HCT116 (cell line): ENCODE data around the gene RPS10. TPM values are rescaled to one million over a fixed set of nuclear protein-coding genes. Genes with fewer than 3 reads are reported as not detected.
A peak's percentile ranks its signal among the peaks of the same experiment; 100 is the strongest.

ENCODE experiments used
- ATAC-seq: fragments of 200-7000 bp; cut with Tn5 transposase; 2 replicates; pipeline ENCODE4 v1.9.1; 2020; ENCODE audit warnings: mild to moderate bottlenecking, moderate library complexity
- BruUV-seq: library from RNA; stranded (reverse); fragments of 400-500 nt; replicated peaks from 2 replicates; lab custom pipeline; 2021; lab: Mats Ljungman, UMichigan
- CTCF ChIA-PET: fragments of 300-600 bp; sonication (Branson Sonifier 250); formaldehyde crosslinking; loops from one replicate; lab custom pipeline; 2021; ENCODE audit warnings: antibody characterized with exemption; lab: Charles Lee
- POLR2A ChIA-PET: fragments of 300-600, 350-600 bp; sonication (Branson Sonifier 250); formaldehyde crosslinking; loops from one replicate; lab custom pipeline; 2021; ENCODE audit warnings: antibody characterized with exemption; lab: Charles Lee
- RAD21 ChIA-PET, 2 experiments: fragments of 300-600 bp; sonication (Branson Sonifier 250); formaldehyde crosslinking; loops; one replicate each; lab custom pipeline; 2023; ENCODE audit warnings: low total read pairs in 2 of 2; ENCODE audit not compliant: uncharacterized antibody in 2 of 2, unreplicated experiment in 2 of 2, low non-redundant PET in 1 of 2; lab: Charles Lee
- DNase-seq: peaks from one replicate; pipeline ENCODE4 v3.0.0-alpha.2; 2010; ENCODE audit warnings: low read depth, low spot score
- H2AFZ ChIP-seq: fragments of 200-600 bp; shearing (Covaris generic), sonication (generic); 2 replicates; pipeline ENCODE4 v1.6.1; 2017; ENCODE audit warnings: low read depth, mixed run types, mixed read lengths, antibody characterized with exemption, low read length; ENCODE audit not compliant: poor library complexity, severe bottlenecking
- H3K27ac ChIP-seq: 2 replicates; pipeline ENCODE4 v1.5.1; 2012; ENCODE audit warnings: low read depth, low read length
- H3K27me3 ChIP-seq: fragments of 200-600 bp; sonication (generic); 2 replicates; pipeline ENCODE4 v1.6.1; 2016; ENCODE audit warnings: mixed run types, low read length, mixed read lengths; ENCODE audit not compliant: insufficient read depth
- H3K36me3 ChIP-seq, 2 experiments: fragments of 200-500 bp in 1 of 2; fragments of 200-600 bp in 1 of 2; sonication (Bioruptor generic) in 1 of 2; sonication (generic) in 1 of 2; 2 replicates each; pipeline versions ENCODE4 v1.5.1 to v1.6.1; 2014 to 2016; ENCODE audit warnings: low read length in 2 of 2, inconsistent platforms in 1 of 2, mixed read lengths in 1 of 2, mixed run types in 1 of 2; ENCODE audit not compliant: insufficient read depth in 2 of 2, control insufficient read depth in 1 of 2
- H3K4me1 ChIP-seq, 2 experiments: fragments of 200-600 bp in 1 of 2; sonication (generic) in 1 of 2; 2 replicates each; pipeline versions ENCODE4 v1.5.1 to v1.6.1; 2012 to 2017; ENCODE audit warnings: low read length in 2 of 2, inconsistent platforms in 1 of 2, mild to moderate bottlenecking in 1 of 2, mixed read lengths in 1 of 2, mixed run types in 1 of 2, moderate library complexity in 1 of 2; ENCODE audit not compliant: insufficient read depth in 2 of 2, control insufficient read depth in 1 of 2
- H3K4me2 ChIP-seq: fragments of 200-600 bp; sonication (generic); 2 replicates; pipeline ENCODE4 v1.6.1; 2017; ENCODE audit warnings: mixed run types, low read length, mixed read lengths
- H3K4me3 ChIP-seq, 2 experiments: fragments of 200-600 bp in 1 of 2; sonication (generic) in 1 of 2; replicated peaks in 1 of 2; 2 replicates each; pipeline ENCODE4 v1.5.1; 2011 to 2016; ENCODE audit warnings: low read length in 2 of 2, control low read depth in 1 of 2, low read depth in 1 of 2, mild to moderate bottlenecking in 1 of 2, mixed read lengths in 1 of 2, mixed run types in 1 of 2
- H3K79me2 ChIP-seq: fragments of 200-600 bp; sonication (generic); 2 replicates; pipeline ENCODE4 v1.6.1; 2017; ENCODE audit warnings: mild to moderate bottlenecking, mixed run types, low read length, moderate library complexity, mixed read lengths; ENCODE audit not compliant: insufficient read depth
- H3K9ac ChIP-seq: fragments of 200-600 bp; sonication (generic); 2 replicates; pipeline ENCODE4 v1.6.1; 2016; ENCODE audit warnings: low read length, mixed read lengths
- H3K9me2 ChIP-seq: fragments of 200-600 bp; sonication (generic), shearing (Covaris generic); 2 replicates; pipeline ENCODE4 v1.6.1; 2017; ENCODE audit warnings: mixed run types, mild to moderate bottlenecking, moderate library complexity; ENCODE audit not compliant: insufficient read depth
- H3K9me3 ChIP-seq, 2 experiments: fragments of 200-500 bp in 1 of 2; fragments of 200-600 bp in 1 of 2; sonication (Bioruptor generic) in 1 of 2; sonication (generic) in 1 of 2; 2 replicates each; pipeline ENCODE4 v1.6.1; 2014 to 2017; ENCODE audit warnings: low read length in 2 of 2, mixed read lengths in 2 of 2, inconsistent platforms in 1 of 2, low read depth in 1 of 2, mild to moderate bottlenecking in 1 of 2, mixed run types in 1 of 2, moderate library complexity in 1 of 2; ENCODE audit not compliant: control insufficient read depth in 1 of 2, insufficient read depth in 1 of 2
- H4K20me1 ChIP-seq: fragments of 200-600 bp; sonication (generic), shearing (Covaris generic); 2 replicates; pipeline ENCODE4 v1.6.1; 2017; ENCODE audit warnings: mixed run types, mild to moderate bottlenecking, moderate library complexity; ENCODE audit not compliant: insufficient read depth
- ATF3 ChIP-seq: IDR thresholded peaks from 2 replicates; pipeline ENCODE4 v1.6.1; 2012
- CEBPB ChIP-seq: IDR thresholded peaks from 2 replicates; pipeline ENCODE4 v1.6.1; 2012; ENCODE audit warnings: low read depth
- EGR1 ChIP-seq: IDR thresholded peaks from 2 replicates; pipeline ENCODE4 v1.6.1; 2012; ENCODE audit warnings: low read depth
- ELF1 ChIP-seq: IDR thresholded peaks from 2 replicates; pipeline ENCODE4 v1.6.1; 2012; ENCODE audit warnings: low read depth, borderline replicate concordance
- EZH2phosphoT487 ChIP-seq: fragments of 200-600 bp; IDR thresholded peaks from 2 replicates; pipeline ENCODE4 v1.6.1; 2018; ENCODE audit warnings: antibody characterized with exemption, borderline replicate concordance
- FOSL1 ChIP-seq: IDR thresholded peaks from 2 replicates; pipeline ENCODE4 v1.6.1; 2012; ENCODE audit warnings: low read depth
- MAX ChIP-seq: IDR thresholded peaks from 2 replicates; pipeline ENCODE4 v1.6.1; 2012
- POLR2AphosphoS5 ChIP-seq: IDR thresholded peaks from 2 replicates; pipeline ENCODE4 v1.6.1; 2011; ENCODE audit warnings: mild to moderate bottlenecking, low read depth, low read length, moderate library complexity
- RAD21 ChIP-seq: IDR thresholded peaks from 2 replicates; pipeline ENCODE4 v1.6.1; 2012; ENCODE audit warnings: low read depth, mild to moderate bottlenecking
- SIN3A ChIP-seq: IDR thresholded peaks from 2 replicates; pipeline ENCODE4 v1.6.1; 2012; ENCODE audit warnings: low read depth
- SRF ChIP-seq: IDR thresholded peaks from 2 replicates; pipeline ENCODE4 v1.6.1; 2012; ENCODE audit warnings: low read depth
- TCF7L2 ChIP-seq: IDR thresholded peaks from 2 replicates; pipeline ENCODE4 v1.7.0; 2011; ENCODE audit warnings: borderline replicate concordance, inconsistent platforms; ENCODE audit not compliant: insufficient read depth, insufficient read length; ENCODE audit errors: extremely low read depth
- YY1 ChIP-seq: IDR thresholded peaks from 2 replicates; pipeline ENCODE4 v1.6.1; 2011; ENCODE audit warnings: low read length, low read depth, moderate library complexity, mild to moderate bottlenecking; ENCODE audit not compliant: insufficient replicate concordance; ENCODE audit errors: extremely low read depth
- ZBTB33 ChIP-seq: IDR thresholded peaks from 2 replicates; pipeline ENCODE4 v1.6.1; 2011; ENCODE audit warnings: mild to moderate bottlenecking, low read length, moderate library complexity; ENCODE audit not compliant: insufficient replicate concordance; ENCODE audit errors: extremely low read depth
- ZFX ChIP-seq: fragments of 450-650 bp; IDR thresholded peaks from 2 replicates; pipeline ENCODE4 v1.6.1; 2017
- ZNF274 ChIP-seq: fragments of 200-500 bp; sonication (Bioruptor generic); IDR thresholded peaks from 2 replicates; pipeline ENCODE4 v1.6.1; 2014; ENCODE audit warnings: mild to moderate bottlenecking, low read depth, low read length, inconsistent platforms
- intact Hi-C: fragments of 100-400 bp; cut with micrococcal nuclease; formaldehyde crosslinking; loops from 2 replicates; pipeline ENCODE4 v1.10.0; 2022
- total RNA-seq: library from RNA; stranded (reverse); gene quantifications from one replicate; pipeline ENCODE4 v1.2.1, GENCODE V29; 2021; ENCODE audit not compliant: unreplicated experiment

The RPS10 gene
- total RNA-seq, 1 experiment from 2014 or later: 1,863 TPM

- RAD21 ChIA-PET: no interaction called here
- intact Hi-C loops: loop anchor here (2.0 kb wide), 1 partner anchor 145 kb away; the partner anchor contains the start of gene SMIM29
- POLR2A ChIA-PET: interaction anchor here (1.4 kb wide), 1 partner anchor 9 kb away, joined by 3 read pairs; no protein-coding TSS in a partner anchor
- BruUV-seq: no TSS peak
- Histone ChIP-seq H3K79me2 (peaks cover 34% of the 10 kb centered on the region), H3K4me2 (no peak overlapping the region), H3K9ac (no peak overlapping the region), H3K9me2 (no peaks in the 10 kb centered on the region), H4K20me1 (no peaks in the 10 kb centered on the region), H3K27ac (no peak overlapping the region), H3K9me3 (no peaks in the 10 kb centered on the region), H3K4me1 (peaks cover 10 to 15% of the 10 kb centered on the region in 2 experiments), H2AFZ (no peak overlapping the region), H3K4me3 (no peak overlapping the region), H3K36me3 (no peaks in the 10 kb centered on the region), H3K27me3 (no peaks in the 10 kb centered on the region)
- TF ChIP-seq YY1: no peak
- TF ChIP-seq SRF: no peak
- no peak for TF ChIP-seq SIN3A
- no peak for TF ChIP-seq CEBPB
- no peak for TF ChIP-seq RAD21
- no peak for ATAC-seq
- CTCF ChIA-PET: no interaction called here
- no peak for DNase-seq
These were observed 31.9 kb downstream of the RPS10 start for GRCh38 chr6:34393966-34394305.

- DNase-seq (no peak), ATAC-seq (no peak)
- intact Hi-C loops: loop anchor here (2.0 kb wide), 1 partner anchor 145 kb away; the partner anchor contains the start of gene SMIM29
- H3K27me3 ChIP-seq: no peaks in the 10 kb centered on the region
- no peaks in the 10 kb centered on the region for H4K20me1 ChIP-seq
- H3K79me2 ChIP-seq: peaks cover 40% of the 10 kb centered on the region
- H3K4me3 ChIP-seq: peak overlapping the region; percentile 53 to 91
- peak overlapping the region; percentile 44 for H3K9ac ChIP-seq
- POLR2A ChIA-PET: no interaction called here
- peak overlapping the region; percentile 91 for H2AFZ ChIP-seq
- no peaks in the 10 kb centered on the region for H3K36me3 ChIP-seq
- H3K9me2 ChIP-seq: no peaks in the 10 kb centered on the region
- peak overlapping the region; percentile 70 for H3K4me2 ChIP-seq
- no peaks in the 10 kb centered on the region for H3K9me3 ChIP-seq
- TSS peak; percentile 73 for BruUV-seq
- peak overlapping the region; percentile 95 for H3K27ac ChIP-seq
- H3K4me1 ChIP-seq: peaks cover 10 to 15% of the 10 kb centered on the region in 2 experiments
- RAD21 ChIA-PET: no interaction called here
- CTCF ChIA-PET: no interaction called here
- TF ChIP-seq MAX: no peak
- no peak for TF ChIP-seq ZBTB33
- no peak for TF ChIP-seq EZH2phosphoT487
- TF ChIP-seq SIN3A: no peak
- TF ChIP-seq POLR2AphosphoS5: no peak
- TF ChIP-seq EGR1: no peak
- TF ChIP-seq ZNF274: no peak
- no peak for TF ChIP-seq FOSL1
- TF ChIP-seq ELF1: no peak
- TF ChIP-seq YY1: no peak
- no peak for TF ChIP-seq ZFX
- no peak for TF ChIP-seq ATF3
- TF ChIP-seq TCF7L2: no peak
These were observed 32.5 kb downstream of the RPS10 start for GRCh38 chr6:34393191-34393965.
